NB4 (cell line): ENCODE data around the gene AGAP1.

Source experiments
- CTCF ChIP-seq: IDR thresholded peaks from one replicate; pipeline ENCODE4 v1.5.1; 2012; ENCODE audit warnings: low read depth, low read length
- POLR2A ChIP-seq: IDR thresholded peaks from 2 replicates; pipeline ENCODE4 v1.6.1; 2011; ENCODE audit warnings: mild to moderate bottlenecking; ENCODE audit not compliant: insufficient read length; ENCODE audit errors: extremely low read depth

GRCh38 chr2:235692671-235693171 is 198.9 kb downstream of the AGAP1 start:
- no peak for TF ChIP-seq CTCF
- TF ChIP-seq POLR2A = no peak
